Astrocyte (in vitro differentiated cells and primary cell): ENCODE results near the gene UCK1. TPM values are rescaled to one million over a fixed set of nuclear protein-coding genes. Genes with fewer than 3 reads are reported as not detected.

ENCODE experiments used
- DNase-seq: peaks from one replicate; pipeline ENCODE4 v3.0.0-alpha.2; 2010; ENCODE audit warnings: low read depth
- FAIRE-seq: peaks from 2 replicates; lab custom pipeline; 2011; peaks lifted over from hg19 to GRCh38; lab: Jason Lieb, UNC
- H2AFZ ChIP-seq: 2 replicates; pipeline ENCODE4 v1.6.0; 2012; ENCODE audit warnings: low read depth, low read length, inconsistent platforms
- H3K27ac ChIP-seq: 2 replicates; pipeline ENCODE4 v1.5.1; 2011; ENCODE audit warnings: low read depth, low read length, inconsistent platforms
- H3K27me3 ChIP-seq: 2 replicates; pipeline ENCODE4 v1.6.0; 2011; ENCODE audit warnings: low read length, inconsistent platforms; ENCODE audit not compliant: insufficient read depth
- H3K36me3 ChIP-seq: 2 replicates; pipeline ENCODE4 v1.5.1; 2011; ENCODE audit warnings: low read length, inconsistent platforms; ENCODE audit not compliant: insufficient read depth
- H3K4me1 ChIP-seq: 2 replicates; pipeline ENCODE4 v1.5.1; 2011; ENCODE audit warnings: low read length, inconsistent platforms; ENCODE audit not compliant: insufficient read depth
- H3K4me2 ChIP-seq: 2 replicates; pipeline ENCODE4 v1.6.0; 2012; ENCODE audit warnings: low read length, inconsistent platforms
- H3K4me3 ChIP-seq: 2 replicates; pipeline ENCODE4 v1.5.1; 2011; ENCODE audit warnings: low read depth, mild to moderate bottlenecking, low read length, inconsistent platforms; ENCODE audit not compliant: insufficient read depth
- H3K79me2 ChIP-seq: 2 replicates; pipeline ENCODE4 v1.6.0; 2012; ENCODE audit warnings: mild to moderate bottlenecking, low read length, inconsistent platforms; ENCODE audit not compliant: insufficient read depth
- H3K9ac ChIP-seq: 2 replicates; pipeline ENCODE4 v1.6.0; 2012; ENCODE audit warnings: mild to moderate bottlenecking, low read length, inconsistent platforms
- H3K9me3 ChIP-seq: 2 replicates; pipeline ENCODE4 v1.5.1; 2012; ENCODE audit warnings: low read depth, mild to moderate bottlenecking, low read length, inconsistent platforms; ENCODE audit not compliant: insufficient read depth
- H4K20me1 ChIP-seq: 2 replicates; pipeline ENCODE4 v1.6.0; 2012; ENCODE audit warnings: low read length, inconsistent platforms; ENCODE audit not compliant: insufficient read depth
- H3K27ac Mint-ChIP-seq: one replicate; pipeline ENCODE4 v1.8.0; 2021; ENCODE audit warnings: mild to moderate bottlenecking, mixed read lengths; ENCODE audit not compliant: unreplicated experiment
- H3K27me3 Mint-ChIP-seq: one replicate; pipeline ENCODE4 v1.8.0; 2021; ENCODE audit warnings: low read depth, mixed read lengths; ENCODE audit not compliant: unreplicated experiment
- H3K36me3 Mint-ChIP-seq: one replicate; pipeline ENCODE4 v1.8.0; 2021; ENCODE audit warnings: low read depth, mixed read lengths; ENCODE audit not compliant: unreplicated experiment
- H3K4me1 Mint-ChIP-seq: one replicate; pipeline ENCODE4 v1.8.0; 2021; ENCODE audit warnings: low read depth, mixed read lengths; ENCODE audit not compliant: unreplicated experiment
- H3K4me3 Mint-ChIP-seq: one replicate; pipeline ENCODE4 v1.8.0; 2021; ENCODE audit warnings: mild to moderate bottlenecking, moderate library complexity, mixed read lengths; ENCODE audit not compliant: unreplicated experiment
- H3K9me3 Mint-ChIP-seq: one replicate; pipeline ENCODE4 v1.8.0; 2021; ENCODE audit warnings: mild to moderate bottlenecking, mixed read lengths; ENCODE audit not compliant: unreplicated experiment
- CTCF ChIP-seq: IDR thresholded peaks from 2 replicates; pipeline ENCODE4 v1.5.1; 2011; ENCODE audit warnings: low read depth, mild to moderate bottlenecking, inconsistent platforms, low read length, moderate library complexity; ENCODE audit not compliant: insufficient read depth
- EZH2 ChIP-seq: IDR thresholded peaks from 2 replicates; pipeline ENCODE4 v1.6.1; 2012; ENCODE audit warnings: mild to moderate bottlenecking, low read length, inconsistent platforms; ENCODE audit not compliant: insufficient read depth
- total RNA-seq: library from RNA; stranded (reverse); gene quantifications from 2 replicates; pipeline ENCODE4 v1.2.1, GENCODE V29; 2021

Gene UCK1
- total RNA-seq, 1 donor from 2014 or later: 15.4 TPM

GRCh38 chr9:131579789-131580211 lies 48.7 kb upstream of the UCK1 start:
- FAIRE-seq (no peak), DNase-seq (no peak)
- no peak overlapping the region for H3K27ac ChIP-seq
- Mint-ChIP-seq H3K27ac (no peak overlapping the region), H3K36me3 (peaks cover 10% of the 10 kb centered on the region), H3K27me3 (no peaks in the 10 kb centered on the region), H3K4me1 (peaks cover 2% of the 10 kb centered on the region), H3K4me3 (no peak overlapping the region), H3K9me3 (no peaks in the 10 kb centered on the region)
- no peaks in the 10 kb centered on the region for H4K20me1 ChIP-seq
- no peaks in the 10 kb centered on the region for H3K79me2 ChIP-seq
- TF ChIP-seq CTCF (no peak), EZH2 (no peak)
- H3K36me3 ChIP-seq: no peaks in the 10 kb centered on the region
- H3K4me3 ChIP-seq: no peak overlapping the region
- H3K9me3 ChIP-seq: no peaks in the 10 kb centered on the region
- H3K9ac ChIP-seq: no peak overlapping the region
- no peak overlapping the region for H3K4me2 ChIP-seq
- no peaks in the 10 kb centered on the region for H3K27me3 ChIP-seq
- no peaks in the 10 kb centered on the region for H3K4me1 ChIP-seq
- no peak overlapping the region for H2AFZ ChIP-seq

GRCh38 chr9:131578731-131579504 lies 47.9 kb upstream of the UCK1 start:
- Histone ChIP-seq H3K36me3 (no peaks in the 10 kb centered on the region), H3K27ac (no peak overlapping the region), H3K4me3 (no peak overlapping the region), H3K79me2 (no peaks in the 10 kb centered on the region), H4K20me1 (no peaks in the 10 kb centered on the region), H3K27me3 (no peaks in the 10 kb centered on the region), H3K4me1 (no peaks in the 10 kb centered on the region), H3K9ac (no peak overlapping the region), H3K9me3 (no peaks in the 10 kb centered on the region), H2AFZ (no peak overlapping the region), H3K4me2 (no peak overlapping the region)
- FAIRE-seq: no peak
- no peaks in the 10 kb centered on the region for H3K9me3 Mint-ChIP-seq
- no peak for TF ChIP-seq EZH2
- TF ChIP-seq CTCF: no peak
- H3K4me3 Mint-ChIP-seq: no peak overlapping the region
- H3K4me1 Mint-ChIP-seq: no peaks in the 10 kb centered on the region
- H3K27me3 Mint-ChIP-seq: no peaks in the 10 kb centered on the region
- H3K27ac Mint-ChIP-seq: no peak overlapping the region
- DNase-seq: no peak
- H3K36me3 Mint-ChIP-seq: peaks cover 8% of the 10 kb centered on the region

- Mint-ChIP-seq H3K4me1 (no peaks in the 10 kb centered on the region), H3K27me3 (no peaks in the 10 kb centered on the region), H3K4me3 (no peak overlapping the region), H3K27ac (no peak overlapping the region), H3K36me3 (peaks cover 8% of the 10 kb centered on the region), H3K9me3 (no peaks in the 10 kb centered on the region)
- no peaks in the 10 kb centered on the region for H3K36me3 ChIP-seq
- TF ChIP-seq EZH2 (no peak), CTCF (no peak)
- H3K27ac ChIP-seq: no peak overlapping the region
- H3K27me3 ChIP-seq: no peaks in the 10 kb centered on the region
- no peaks in the 10 kb centered on the region for H4K20me1 ChIP-seq
- no peak overlapping the region for H2AFZ ChIP-seq
- H3K4me3 ChIP-seq: no peak overlapping the region
- no peak overlapping the region for H3K4me2 ChIP-seq
- no peaks in the 10 kb centered on the region for H3K79me2 ChIP-seq
- FAIRE-seq (no peak), DNase-seq (no peak)
- H3K9ac ChIP-seq: no peak overlapping the region
- H3K9me3 ChIP-seq: no peaks in the 10 kb centered on the region
- no peaks in the 10 kb centered on the region for H3K4me1 ChIP-seq
Measured at GRCh38 chr9:131578021-131578420, 47.0 kb upstream of the UCK1 start.
